ENCODE data around the gene KHDC1.

KHDC1 gene

DNA sequence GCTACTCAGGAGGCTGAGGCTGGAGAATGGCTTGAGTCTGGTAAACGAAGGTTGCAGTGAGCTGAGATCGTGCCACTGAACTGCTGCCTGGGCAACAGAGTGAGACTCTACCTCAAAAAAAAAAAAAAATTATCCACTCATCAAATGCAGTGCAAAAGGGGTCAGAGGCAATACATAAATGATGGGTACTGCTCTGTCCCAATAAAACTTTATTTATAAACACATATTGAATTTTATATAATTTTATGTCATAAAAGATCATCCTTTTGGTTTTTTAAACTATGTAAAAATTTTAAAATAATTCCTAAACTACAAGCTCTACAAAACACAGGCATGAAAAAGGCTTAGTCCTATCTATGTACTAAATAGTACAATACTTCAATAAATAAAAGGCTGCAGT lies 10.3 kb downstream of the KHDC1 start:
- DNase-seq = no peak
- Histone ChIP-seq H3K9me3 (replicated peaks; ENCODE audit: insufficient read depth, low read length) (no peaks in the 10 kb centered on the region), H3K27me3 (replicated peaks; ENCODE audit: insufficient read depth, low read length) (no peaks in the 10 kb centered on the region), H3K27ac (ENCODE audit: low read length) (no peak overlapping the region), H3K4me3 (ENCODE audit: low read length) (no peak overlapping the region), H3K36me3 (replicated peaks; ENCODE audit: insufficient read depth, low read length) (no peaks in the 10 kb centered on the region), H3K79me2 (ENCODE audit: low read length) (no peaks in the 10 kb centered on the region), H3K9me2 (replicated peaks; ENCODE audit: insufficient read depth, low read length) (no peaks in the 10 kb centered on the region), H3F3A (ENCODE audit: insufficient read depth, low read length) (no peaks in the 10 kb centered on the region), H3K4me2 (ENCODE audit: low read depth, low read length) (no peak overlapping the region), H2AFZ (ENCODE audit: low read length) (no peak overlapping the region), H3K4me1 (ENCODE audit: low read length) (no peaks in the 10 kb centered on the region), H3K9ac (ENCODE audit: low read length) (no peak overlapping the region), H4K20me1 (ENCODE audit: insufficient read depth, low read length) (no peaks in the 10 kb centered on the region)
- TF ChIP-seq, protein P1, sequence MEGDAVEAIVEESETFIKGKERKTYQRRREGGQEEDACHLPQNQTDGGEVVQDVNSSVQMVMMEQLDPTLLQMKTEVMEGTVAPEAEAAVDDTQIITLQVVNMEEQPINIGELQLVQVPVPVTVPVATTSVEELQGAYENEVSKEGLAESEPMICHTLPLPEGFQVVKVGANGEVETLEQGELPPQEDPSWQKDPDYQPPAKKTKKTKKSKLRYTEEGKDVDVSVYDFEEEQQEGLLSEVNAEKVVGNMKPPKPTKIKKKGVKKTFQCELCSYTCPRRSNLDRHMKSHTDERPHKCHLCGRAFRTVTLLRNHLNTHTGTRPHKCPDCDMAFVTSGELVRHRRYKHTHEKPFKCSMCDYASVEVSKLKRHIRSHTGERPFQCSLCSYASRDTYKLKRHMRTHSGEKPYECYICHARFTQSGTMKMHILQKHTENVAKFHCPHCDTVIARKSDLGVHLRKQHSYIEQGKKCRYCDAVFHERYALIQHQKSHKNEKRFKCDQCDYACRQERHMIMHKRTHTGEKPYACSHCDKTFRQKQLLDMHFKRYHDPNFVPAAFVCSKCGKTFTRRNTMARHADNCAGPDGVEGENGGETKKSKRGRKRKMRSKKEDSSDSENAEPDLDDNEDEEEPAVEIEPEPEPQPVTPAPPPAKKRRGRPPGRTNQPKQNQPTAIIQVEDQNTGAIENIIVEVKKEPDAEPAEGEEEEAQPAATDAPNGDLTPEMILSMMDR (IDR thresholded peaks at IDR 0.05; ENCODE audit: low read length) = no peak
- no peak for TF ChIP-seq EZH2 (optimal IDR thresholded peaks at IDR 0.05; ENCODE audit: low read depth, low read length)
- no peak for TF ChIP-seq EZH2phosphoT487 (IDR thresholded peaks at IDR 0.05; ENCODE audit: low read length)

DNA sequence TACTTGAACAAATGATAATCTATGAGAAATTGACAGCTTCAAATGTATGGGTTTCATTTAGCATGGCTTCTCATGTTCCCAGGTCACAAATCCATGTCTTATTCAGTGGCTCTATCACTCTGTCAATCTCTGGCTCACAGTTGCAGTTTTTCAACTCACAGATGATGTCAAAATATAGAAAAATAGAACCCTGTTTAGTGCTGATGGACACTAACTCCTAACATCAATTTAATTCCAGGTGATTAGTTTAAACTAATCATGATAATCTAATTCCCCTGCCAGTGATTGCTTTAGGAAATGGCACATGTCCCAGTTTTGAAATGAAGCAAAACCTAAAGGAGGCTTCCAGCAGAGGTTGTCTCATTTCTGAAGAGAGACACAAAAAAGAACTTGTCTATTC lies 13.0 kb downstream of the KHDC1 start:
- no peak overlapping the region for H3K9ac ChIP-seq (ENCODE audit: low read length)
- no peak for TF ChIP-seq EZH2 (optimal IDR thresholded peaks at IDR 0.05; ENCODE audit: low read depth, low read length)
- TF ChIP-seq EZH2phosphoT487 (IDR thresholded peaks at IDR 0.05; ENCODE audit: low read length) = no peak
- TF ChIP-seq, protein P1 (IDR thresholded peaks at IDR 0.05; ENCODE audit: low read length) = no peak
- no peaks in the 10 kb centered on the region for H4K20me1 ChIP-seq (ENCODE audit: insufficient read depth, low read length)
- H3K36me3 ChIP-seq (replicated peaks; ENCODE audit: insufficient read depth, low read length) = no peaks in the 10 kb centered on the region
- H2AFZ ChIP-seq (ENCODE audit: low read length) = no peak overlapping the region
- no peak overlapping the region for H3K4me2 ChIP-seq (ENCODE audit: low read depth, low read length)
- H3K4me1 ChIP-seq (ENCODE audit: low read length) = no peaks in the 10 kb centered on the region
- no peaks in the 10 kb centered on the region for H3F3A ChIP-seq (ENCODE audit: insufficient read depth, low read length)
- no peaks in the 10 kb centered on the region for H3K27me3 ChIP-seq (replicated peaks; ENCODE audit: insufficient read depth, low read length)
- no peaks in the 10 kb centered on the region for H3K9me2 ChIP-seq (replicated peaks; ENCODE audit: insufficient read depth, low read length)
- H3K9me3 ChIP-seq (replicated peaks; ENCODE audit: insufficient read depth, low read length) = no peaks in the 10 kb centered on the region
- no peaks in the 10 kb centered on the region for H3K79me2 ChIP-seq (ENCODE audit: low read length)
- H3K4me3 ChIP-seq (ENCODE audit: low read length) = no peak overlapping the region
- H3K27ac ChIP-seq (ENCODE audit: low read length) = no peak overlapping the region
- DNase-seq = no peak

DNA sequence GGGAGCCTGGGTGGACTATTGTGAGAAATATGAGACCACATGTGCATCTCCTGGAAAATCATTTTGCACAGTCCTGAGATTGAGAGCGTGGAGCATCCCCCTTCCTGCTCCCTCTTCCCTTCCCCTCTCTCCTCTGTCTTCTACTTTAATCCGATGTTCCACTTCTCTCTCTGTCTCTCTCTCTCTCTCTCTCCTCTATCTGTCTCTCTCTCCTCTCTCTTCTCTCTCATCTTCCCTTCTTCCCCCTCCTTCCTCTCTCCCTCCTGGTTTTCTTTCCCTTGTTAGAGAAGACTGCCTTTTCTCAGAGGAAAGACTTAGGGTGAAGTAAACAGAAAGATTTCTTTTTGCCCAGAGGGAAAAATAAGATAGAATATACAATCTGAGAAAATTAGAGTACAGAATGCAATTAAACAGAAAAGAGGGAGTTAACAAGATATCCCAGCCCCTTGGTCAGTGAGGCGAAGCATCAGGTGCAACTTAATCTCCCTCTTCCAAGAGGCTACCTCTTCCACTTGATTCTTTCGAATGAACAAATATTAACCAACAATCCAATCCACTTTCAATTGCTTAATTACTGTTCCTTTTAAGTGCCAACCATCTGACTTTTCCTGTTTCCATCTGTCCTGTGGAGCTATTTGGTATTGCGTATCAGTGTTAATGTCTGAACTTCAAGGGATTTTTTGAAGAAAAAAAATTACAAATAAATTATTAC lies 14.6 kb downstream of the KHDC1 start:
- Histone ChIP-seq H3K4me2 (ENCODE audit: low read depth, low read length) (no peak overlapping the region), H3F3A (ENCODE audit: insufficient read depth, low read length) (no peaks in the 10 kb centered on the region), H3K4me3 (ENCODE audit: low read length) (no peak overlapping the region), H3K9ac (ENCODE audit: low read length) (no peak overlapping the region), H3K9me2 (replicated peaks; ENCODE audit: insufficient read depth, low read length) (no peaks in the 10 kb centered on the region), H2AFZ (ENCODE audit: low read length) (no peak overlapping the region), H3K36me3 (replicated peaks; ENCODE audit: insufficient read depth, low read length) (no peaks in the 10 kb centered on the region), H3K27me3 (replicated peaks; ENCODE audit: insufficient read depth, low read length) (no peaks in the 10 kb centered on the region), H3K9me3 (replicated peaks; ENCODE audit: insufficient read depth, low read length) (no peaks in the 10 kb centered on the region), H3K27ac (ENCODE audit: low read length) (no peak overlapping the region), H3K4me1 (ENCODE audit: low read length) (no peaks in the 10 kb centered on the region), H4K20me1 (ENCODE audit: insufficient read depth, low read length) (no peaks in the 10 kb centered on the region), H3K79me2 (ENCODE audit: low read length) (no peaks in the 10 kb centered on the region)
- TF ChIP-seq EZH2 (optimal IDR thresholded peaks at IDR 0.05; ENCODE audit: low read depth, low read length) = no peak
- TF ChIP-seq EZH2phosphoT487 (IDR thresholded peaks at IDR 0.05; ENCODE audit: low read length) = no peak
- TF ChIP-seq, protein P1 (IDR thresholded peaks at IDR 0.05; ENCODE audit: low read length) = no peak
- DNase-seq = no peak
